ENCODE measurements around the gene NCAM1.

DNA sequence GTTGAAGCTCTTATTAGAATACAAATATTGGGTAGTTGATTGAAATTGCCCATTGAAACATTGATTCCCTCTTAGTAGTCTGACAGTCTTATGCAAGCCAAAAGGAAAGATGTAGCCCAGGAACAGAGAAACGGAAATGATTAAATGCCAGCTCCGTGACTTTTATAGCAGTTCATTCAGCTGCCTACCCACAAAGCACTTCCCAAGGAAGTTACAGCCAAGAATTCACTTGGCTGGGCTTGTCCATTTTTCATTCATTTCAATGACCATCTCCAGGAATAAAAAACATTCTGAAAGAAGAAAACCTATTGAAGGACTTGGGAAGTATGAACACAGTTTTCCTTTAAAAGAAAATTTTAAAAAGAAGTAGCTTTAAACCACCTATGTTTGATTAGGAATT is 62.0 kb downstream of the NCAM1 start:
- no peak for TF ChIP-seq RAD21 (IDR thresholded peaks at IDR 0.05; ENCODE audit: low read depth)
- TF ChIP-seq, protein P1, sequence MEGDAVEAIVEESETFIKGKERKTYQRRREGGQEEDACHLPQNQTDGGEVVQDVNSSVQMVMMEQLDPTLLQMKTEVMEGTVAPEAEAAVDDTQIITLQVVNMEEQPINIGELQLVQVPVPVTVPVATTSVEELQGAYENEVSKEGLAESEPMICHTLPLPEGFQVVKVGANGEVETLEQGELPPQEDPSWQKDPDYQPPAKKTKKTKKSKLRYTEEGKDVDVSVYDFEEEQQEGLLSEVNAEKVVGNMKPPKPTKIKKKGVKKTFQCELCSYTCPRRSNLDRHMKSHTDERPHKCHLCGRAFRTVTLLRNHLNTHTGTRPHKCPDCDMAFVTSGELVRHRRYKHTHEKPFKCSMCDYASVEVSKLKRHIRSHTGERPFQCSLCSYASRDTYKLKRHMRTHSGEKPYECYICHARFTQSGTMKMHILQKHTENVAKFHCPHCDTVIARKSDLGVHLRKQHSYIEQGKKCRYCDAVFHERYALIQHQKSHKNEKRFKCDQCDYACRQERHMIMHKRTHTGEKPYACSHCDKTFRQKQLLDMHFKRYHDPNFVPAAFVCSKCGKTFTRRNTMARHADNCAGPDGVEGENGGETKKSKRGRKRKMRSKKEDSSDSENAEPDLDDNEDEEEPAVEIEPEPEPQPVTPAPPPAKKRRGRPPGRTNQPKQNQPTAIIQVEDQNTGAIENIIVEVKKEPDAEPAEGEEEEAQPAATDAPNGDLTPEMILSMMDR (IDR thresholded peaks at IDR 0.05 in 2 of 3, conservative IDR thresholded peaks at IDR 0.05 in 1 of 3; ENCODE audit: borderline replicate concordance in 1 of 3, insufficient read depth in 1 of 3, low read depth in 2 of 3, low read length in 2 of 3) = no peak
- TF ChIP-seq, protein P2, sequence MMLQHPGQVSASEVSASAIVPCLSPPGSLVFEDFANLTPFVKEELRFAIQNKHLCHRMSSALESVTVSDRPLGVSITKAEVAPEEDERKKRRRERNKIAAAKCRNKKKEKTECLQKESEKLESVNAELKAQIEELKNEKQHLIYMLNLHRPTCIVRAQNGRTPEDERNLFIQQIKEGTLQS (IDR thresholded peaks at IDR 0.05) = no peak
